ENCODE results near the gene RNASEL.
A peak's percentile ranks its signal among the peaks of the same experiment; 100 is the strongest.

The RNASEL gene

DNA sequence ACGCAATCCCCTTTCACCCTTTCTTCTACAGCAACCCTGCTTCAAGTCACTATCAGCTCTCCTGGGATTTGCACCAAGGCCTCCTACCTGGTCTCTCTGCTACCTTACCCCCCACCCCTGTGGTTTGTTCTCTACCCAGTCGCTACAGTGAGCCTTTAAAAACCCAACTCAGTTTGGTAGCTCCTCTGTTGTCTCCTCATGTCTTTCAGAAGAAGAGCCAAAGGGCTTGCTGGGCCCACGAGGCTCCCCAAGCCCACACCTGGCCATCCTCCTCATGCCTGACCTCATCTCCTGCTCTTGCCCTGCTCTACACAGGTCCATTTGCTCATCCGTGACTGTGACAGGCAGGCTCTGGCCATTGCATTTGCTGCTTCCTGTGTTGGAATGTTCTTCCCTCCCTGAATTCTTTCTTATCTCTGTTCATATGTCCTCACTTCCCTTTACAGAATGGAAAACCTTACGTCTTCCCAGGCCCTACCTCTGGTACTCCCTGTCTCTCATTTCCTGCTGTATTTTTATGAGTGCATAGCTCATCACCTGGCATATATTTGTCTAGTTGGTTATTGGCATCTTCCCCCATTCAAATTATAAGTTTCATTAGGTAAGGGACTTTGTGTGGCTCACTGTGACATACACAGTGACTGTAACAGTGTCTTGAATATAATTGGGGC is 11.8 kb upstream of the RNASEL start:
- no peak for DNase-seq (ENCODE audit: low read depth, low spot score)

DNA sequence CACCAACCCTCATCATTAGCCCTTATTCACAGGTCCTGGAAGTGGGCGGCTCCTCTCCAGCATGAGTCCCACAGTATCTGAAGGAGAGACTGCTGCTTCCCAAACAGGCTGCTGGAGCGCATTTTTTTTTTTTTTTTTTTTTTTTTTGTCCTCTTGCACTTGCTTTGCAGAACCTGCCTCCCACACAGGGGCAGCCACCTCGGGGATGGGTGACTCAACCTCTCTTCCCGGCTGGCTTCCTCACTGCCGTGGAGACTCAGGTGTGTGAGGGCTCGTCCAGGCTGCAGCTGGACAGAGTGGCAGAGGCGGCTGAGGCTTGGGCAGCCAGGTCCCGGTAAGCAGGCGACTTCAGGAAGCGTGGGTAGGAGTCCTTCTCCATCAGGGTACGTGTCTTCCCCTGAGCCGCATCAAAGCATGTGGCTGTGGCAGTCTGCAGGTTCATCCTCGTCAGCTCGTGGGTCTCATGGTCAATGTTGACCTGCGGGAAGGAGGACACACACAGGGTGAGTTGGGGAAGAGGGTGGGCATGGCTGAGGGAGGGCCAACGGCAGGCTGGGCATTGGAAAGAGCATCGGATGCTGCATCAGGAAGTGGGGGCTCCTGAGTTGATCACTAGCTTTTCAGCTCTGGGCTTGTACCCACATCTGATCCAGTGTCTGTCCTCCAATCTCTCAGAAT is 11.1 kb upstream of the RNASEL start:
- no peak for DNase-seq (ENCODE audit: low read depth, low spot score)

DNA sequence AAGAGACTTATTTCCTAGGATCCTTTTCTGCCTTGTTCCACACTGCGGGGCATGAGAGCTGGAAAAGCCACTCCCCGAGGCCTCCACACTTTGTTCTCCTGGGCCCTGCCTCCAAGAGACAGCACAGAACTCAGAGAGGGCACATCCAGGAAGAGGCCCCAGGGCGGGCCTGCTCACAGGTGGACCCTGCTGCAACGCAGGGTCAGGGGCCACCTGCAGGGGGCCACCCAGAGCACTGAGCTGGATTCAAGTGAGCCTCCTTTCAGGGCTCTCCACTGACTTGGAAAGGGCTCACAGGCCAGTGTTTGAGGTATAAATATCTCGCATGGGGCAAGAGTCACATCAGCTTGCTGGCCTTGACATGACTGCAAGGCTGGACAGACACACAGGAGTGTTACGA is 10.3 kb upstream of the RNASEL start:
- no peak for DNase-seq (ENCODE audit: low read depth, low spot score)

GRCh38 chr1:182598296-182598695 is 9.2 kb upstream of the RNASEL start:
- no peak for DNase-seq (ENCODE audit: low read depth, low spot score)

DNA sequence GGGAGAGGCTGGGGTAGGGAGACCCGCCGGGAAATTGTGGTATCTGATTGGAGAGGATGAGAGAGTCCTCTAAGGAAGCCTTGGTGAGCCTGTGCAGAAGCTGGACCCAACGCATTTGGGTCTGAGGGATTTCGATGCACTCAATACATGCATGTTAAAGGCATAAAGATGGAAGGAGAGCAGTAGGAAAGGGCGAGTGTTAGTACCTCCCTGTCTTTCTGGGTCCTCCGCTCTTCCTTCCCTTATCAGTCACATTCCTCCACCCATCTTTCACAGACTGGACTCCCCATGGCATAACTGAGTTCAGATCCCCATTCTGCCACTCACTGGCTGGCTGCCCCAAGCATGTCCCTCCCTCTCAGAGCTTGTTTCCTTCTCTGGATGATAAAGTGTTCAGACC is 7.9 kb upstream of the RNASEL start:
- DNase-seq (ENCODE audit: low read depth, low spot score) = no peak

- DNase-seq (ENCODE audit: low read depth, low spot score) = peak; percentile 27
Observed at GRCh38 chr1:182595641-182596240, 6.7 kb upstream of the RNASEL start.

DNA sequence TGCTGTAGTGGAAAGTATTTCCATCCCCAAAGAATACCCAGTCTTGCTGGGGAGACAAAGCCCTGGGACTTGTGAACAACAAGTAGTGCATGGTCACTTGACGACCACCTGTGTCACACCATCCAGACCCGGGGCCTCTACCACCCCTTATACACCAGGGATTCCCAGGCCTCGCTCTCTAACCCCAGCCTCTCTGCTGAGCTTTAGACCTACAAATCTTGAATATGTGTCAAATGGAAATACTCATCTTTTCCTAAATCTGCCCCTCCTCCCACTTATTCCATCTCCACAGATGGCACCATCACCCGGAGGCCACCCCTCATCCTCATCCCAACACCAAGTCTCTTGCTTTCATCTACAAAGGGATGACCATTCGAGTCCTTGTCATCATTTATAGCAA is 875 bp upstream of the RNASEL start:
- DNase-seq (ENCODE audit: low read depth, low spot score) = no peak

DNA sequence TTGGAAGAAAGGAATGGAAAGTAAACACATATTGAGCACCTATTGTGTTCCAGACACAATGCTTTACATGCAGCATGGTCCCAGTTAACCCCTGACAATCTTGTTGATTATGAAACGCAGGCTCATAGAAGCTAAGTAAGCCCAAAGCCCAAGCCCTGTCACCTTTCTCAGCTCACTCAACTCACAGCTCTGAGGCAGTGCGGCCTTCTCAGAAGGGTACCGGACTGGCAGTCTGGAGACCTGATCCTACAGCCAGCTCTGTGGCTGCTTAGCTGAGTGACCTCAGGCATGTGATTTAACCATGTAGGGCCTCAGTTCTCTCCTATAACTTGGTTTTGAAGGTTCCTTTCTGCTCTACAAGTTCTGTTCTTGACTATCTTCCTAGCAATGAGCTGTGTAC is 464 bp upstream of the RNASEL start:
- no peak for DNase-seq (ENCODE audit: low read depth, low spot score)

DNA sequence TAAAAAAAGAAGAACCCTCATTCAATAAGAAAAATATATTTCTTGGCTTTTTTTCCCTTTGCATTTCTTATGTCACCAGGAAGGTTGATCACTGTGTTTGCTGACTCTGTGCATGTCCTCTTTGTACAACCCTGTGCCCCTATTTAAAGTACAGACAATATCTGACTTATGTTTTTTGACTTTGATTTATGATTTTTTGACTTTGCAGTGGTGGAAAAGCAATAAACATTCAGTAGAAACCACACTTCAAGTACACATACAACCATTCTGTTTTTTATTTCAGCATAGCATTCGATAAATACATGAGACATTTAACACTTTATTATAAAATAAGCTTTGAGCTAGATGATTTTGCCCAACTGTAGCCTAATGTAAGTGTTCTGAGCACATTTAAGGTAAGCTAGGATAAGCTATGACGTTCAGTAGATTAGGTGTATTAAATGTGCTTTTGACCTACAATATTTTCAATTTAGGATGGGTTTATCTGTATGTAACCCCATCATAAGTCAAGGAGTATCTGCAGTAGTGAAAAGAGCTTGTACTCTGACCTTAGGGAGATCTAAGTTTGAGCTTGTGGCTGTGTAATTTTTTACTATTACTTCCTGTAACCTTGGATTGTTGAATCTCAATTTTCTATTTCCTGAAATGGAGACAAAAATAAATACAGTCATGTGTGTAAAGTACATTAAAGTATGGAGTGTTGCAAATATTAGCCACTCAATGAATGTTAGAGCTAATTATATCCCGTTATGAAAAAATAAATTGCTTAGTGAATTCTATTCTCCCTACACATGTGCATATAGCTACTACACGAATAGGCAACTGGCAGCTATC is 1.2 kb downstream of the RNASEL start:
- no peak for DNase-seq (ENCODE audit: low read depth, low spot score)

- DNase-seq (ENCODE audit: low read depth, low spot score) = no peak
Observed at GRCh38 chr1:182587093-182587492, 2.0 kb downstream of the RNASEL start.

GRCh38 chr1:182586380-182586779 is 2.7 kb downstream of the RNASEL start:
- no peak for DNase-seq (ENCODE audit: low read depth, low spot score)

- DNase-seq (ENCODE audit: low read depth, low spot score) = no peak
Observed at GRCh38 chr1:182584746-182585145, 4.3 kb downstream of the RNASEL start.

DNA sequence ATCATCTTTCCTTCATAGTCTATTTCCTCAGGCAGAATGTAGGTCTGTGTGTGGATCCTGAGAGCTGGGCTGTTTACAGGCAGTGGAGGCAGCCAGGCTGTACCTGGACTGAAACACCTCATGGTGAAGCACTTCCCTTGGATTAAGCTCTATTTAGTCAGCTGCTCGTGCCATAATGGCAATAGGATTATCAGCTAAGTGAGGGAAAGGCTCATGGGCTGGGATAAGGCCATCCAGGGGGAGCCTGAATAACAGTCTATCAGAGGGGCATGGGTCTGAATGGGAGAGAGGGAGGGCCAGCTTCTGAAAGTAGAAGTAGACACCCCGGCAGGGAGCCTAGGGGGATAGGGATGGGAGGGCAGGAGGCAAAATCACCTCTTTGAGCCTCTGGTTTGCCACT is 8.3 kb downstream of the RNASEL start:
- DNase-seq (ENCODE audit: low read depth, low spot score) = no peak

- DNase-seq (ENCODE audit: low read depth, low spot score) = no peak
Observed at GRCh38 chr1:182575540-182576149, 13.4 kb downstream of the RNASEL start.

GRCh38 chr1:182574156-182574555 is 14.9 kb downstream of the RNASEL start:
- DNase-seq (ENCODE audit: low read depth, low spot score) = no peak

GRCh38 chr1:182570611-182570970 is 18.5 kb downstream of the RNASEL start:
- DNase-seq (ENCODE audit: low read depth, low spot score) = no peak

DNA sequence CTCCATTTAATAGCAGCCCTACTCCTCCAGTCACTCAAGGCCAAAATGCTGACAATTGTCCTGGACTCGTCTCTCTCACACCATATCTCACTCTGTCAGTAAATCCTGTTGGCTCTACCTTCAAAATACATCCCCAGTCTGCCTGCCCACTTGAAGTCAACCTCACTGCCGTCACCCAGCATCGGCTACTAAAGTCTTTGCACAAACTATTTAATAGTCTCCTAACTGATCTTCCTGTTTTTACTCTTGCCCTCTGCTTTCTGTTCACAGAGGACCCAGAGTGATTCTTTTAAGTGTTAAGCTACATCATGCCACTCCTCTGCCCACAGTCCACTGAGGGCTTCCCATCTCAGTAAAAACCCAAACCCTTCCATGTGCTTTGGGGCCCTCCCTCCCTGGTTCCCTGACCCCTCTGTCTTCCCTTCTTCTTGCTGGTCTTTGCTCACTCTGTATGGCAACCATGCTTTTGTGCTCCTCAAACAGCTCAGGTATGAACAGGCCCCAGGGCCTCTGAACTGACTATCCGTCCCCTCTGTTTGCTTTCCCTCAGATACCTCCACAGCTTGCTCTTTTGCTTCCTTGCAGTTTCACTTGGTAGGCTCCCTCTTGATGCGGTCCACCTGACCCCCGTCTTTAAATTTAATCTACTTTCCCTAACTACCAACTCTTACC is 19.0 kb downstream of the RNASEL start:
- no peak for DNase-seq (ENCODE audit: low read depth, low spot score)

DNA sequence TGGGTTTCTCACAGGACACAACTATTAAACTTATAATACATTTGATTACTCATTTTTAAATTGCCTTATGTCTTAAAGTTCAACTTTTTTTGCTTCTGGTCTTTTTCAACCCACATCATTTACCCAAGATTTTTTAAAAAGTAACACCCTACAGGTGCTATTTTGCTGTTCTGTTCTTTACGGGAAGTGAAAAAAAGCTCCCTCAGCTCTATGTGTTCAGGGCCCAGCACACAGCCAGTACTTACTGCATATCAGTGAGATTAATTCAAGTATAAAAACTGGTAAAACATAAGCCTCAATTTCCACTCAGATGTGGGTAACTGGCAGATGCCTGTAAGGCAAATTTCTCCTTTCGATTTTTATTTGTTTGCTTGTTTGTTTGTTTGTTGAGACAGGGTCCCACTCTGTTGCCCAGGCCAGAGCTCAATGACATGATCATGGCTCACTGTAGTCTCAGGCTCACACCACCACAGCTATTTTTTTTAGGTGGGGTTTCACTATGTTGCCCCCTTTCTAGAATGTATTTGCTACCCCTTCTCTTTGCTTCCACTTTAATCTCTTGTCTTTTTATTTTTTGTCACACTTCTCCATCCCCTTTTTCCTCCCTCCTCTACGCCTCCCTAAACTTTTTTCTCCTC is 20.3 kb downstream of the RNASEL start:
- DNase-seq (ENCODE audit: low read depth, low spot score) = no peak

GRCh38 chr1:182567629-182568028 is 21.4 kb downstream of the RNASEL start:
- DNase-seq (ENCODE audit: low read depth, low spot score) = no peak

DNA sequence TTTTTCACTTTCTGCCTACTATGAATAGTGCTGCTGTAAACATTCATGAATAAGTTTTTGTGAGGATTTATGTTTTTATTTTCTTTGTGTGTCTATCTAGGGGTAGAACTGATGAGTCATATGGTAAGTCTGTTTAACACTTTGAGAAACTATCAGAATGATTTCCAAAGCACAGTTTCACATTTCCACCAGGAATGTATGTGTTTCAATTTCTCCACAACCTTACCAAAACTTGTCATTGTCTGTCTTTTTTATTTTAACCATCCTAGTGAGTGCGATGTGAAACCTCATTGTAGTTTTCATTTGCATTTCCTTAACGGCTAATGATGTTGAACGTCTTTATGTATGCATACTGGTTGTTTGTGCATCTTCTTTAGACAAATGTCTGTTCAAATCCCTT is 23.5 kb downstream of the RNASEL start:
- DNase-seq (ENCODE audit: low read depth, low spot score) = no peak
